HG03039 (cell line): Measurements from ENCODE around the gene CASZ1.

Experiments used
- ATAC-seq: cut with Tn5 transposase; IDR thresholded peaks from one replicate; pipeline ENCODE4 v1.9.1; 2021; ENCODE audit warnings: mild to moderate bottlenecking, moderate library complexity; ENCODE audit not compliant: unreplicated experiment

Gene CASZ1

GRCh38 chr1:10591010-10591409 is 205.4 kb downstream of the CASZ1 start:
- ATAC-seq: no peak

GRCh38 chr1:10589074-10589473 is 207.4 kb downstream of the CASZ1 start:
- no peak for ATAC-seq

- ATAC-seq: no peak
These were observed 207.8 kb downstream of the CASZ1 start for GRCh38 chr1:10588640-10589039.
